SK-N-SH treated with all-trans-retinoic acid at 6 μM for 48 hours (cell line): ENCODE results near the gene TXNDC11.

Source experiments
- ARNTL ChIP-seq: fragments of 450-650 bp; formaldehyde crosslinking; IDR thresholded peaks from 2 replicates; pipeline ENCODE4 v1.5.0; 2020; ENCODE audit warnings: low read depth, mild to moderate bottlenecking, moderate library complexity, borderline replicate concordance
- ISL1 ChIP-seq: fragments of 250-450 bp; sonication (Bioruptor Pico); IDR thresholded peaks from 2 replicates; pipeline ENCODE4 v2.1.2; 2022; ENCODE audit warnings: mild to moderate bottlenecking, moderate library complexity
- OSR1 ChIP-seq: fragments of 250-450 bp; sonication (Bioruptor Pico); IDR thresholded peaks from 2 replicates; pipeline ENCODE4 v1.8.0; 2022; ENCODE audit warnings: moderate library complexity, mild to moderate bottlenecking, inconsistent platforms
- PPARA ChIP-seq: fragments of 250-450 bp; sonication (Bioruptor Pico); IDR thresholded peaks from 2 replicates; pipeline ENCODE4 v1.5.0; 2020; ENCODE audit warnings: mild to moderate bottlenecking, borderline replicate concordance
- RARB ChIP-seq: fragments of 250-450 bp; sonication (Bioruptor Pico); IDR thresholded peaks from 2 replicates; pipeline ENCODE4 v1.8.0; 2021; ENCODE audit warnings: mild to moderate bottlenecking, moderate library complexity
- SNAI2 ChIP-seq: fragments of 250-450 bp; sonication (Bioruptor Pico); IDR thresholded peaks from 2 replicates; pipeline ENCODE4 v1.5.0; 2020; ENCODE audit warnings: mild to moderate bottlenecking, moderate library complexity
- ZFP3 ChIP-seq: fragments of 250-450 bp; sonication (Bioruptor Pico); IDR thresholded peaks from 2 replicates; pipeline ENCODE4 v1.5.0; 2020; ENCODE audit warnings: mild to moderate bottlenecking, moderate library complexity
- ZNF70 ChIP-seq: fragments of 450-650 bp; formaldehyde crosslinking; IDR thresholded peaks from 2 replicates; pipeline ENCODE4 v1.5.0; 2020; ENCODE audit warnings: mild to moderate bottlenecking, moderate library complexity
- TF ChIP-seq, protein P1 (sequence below): fragments of 250-450 bp; sonication (Bioruptor Pico); IDR thresholded peaks from 2 replicates; pipeline ENCODE4 v1.8.0; 2020; ENCODE audit warnings: mild to moderate bottlenecking, moderate library complexity, borderline replicate concordance
- TF ChIP-seq, protein P2 (sequence below): fragments of 250-450 bp; sonication (Bioruptor Pico); IDR thresholded peaks from 2 replicates; pipeline ENCODE4 v1.5.1; 2021; ENCODE audit warnings: mild to moderate bottlenecking, moderate library complexity

GRCh38 chr16:11743308-11744074, 834 bp upstream of the TXNDC11 start:
- TF ChIP-seq, protein P1, sequence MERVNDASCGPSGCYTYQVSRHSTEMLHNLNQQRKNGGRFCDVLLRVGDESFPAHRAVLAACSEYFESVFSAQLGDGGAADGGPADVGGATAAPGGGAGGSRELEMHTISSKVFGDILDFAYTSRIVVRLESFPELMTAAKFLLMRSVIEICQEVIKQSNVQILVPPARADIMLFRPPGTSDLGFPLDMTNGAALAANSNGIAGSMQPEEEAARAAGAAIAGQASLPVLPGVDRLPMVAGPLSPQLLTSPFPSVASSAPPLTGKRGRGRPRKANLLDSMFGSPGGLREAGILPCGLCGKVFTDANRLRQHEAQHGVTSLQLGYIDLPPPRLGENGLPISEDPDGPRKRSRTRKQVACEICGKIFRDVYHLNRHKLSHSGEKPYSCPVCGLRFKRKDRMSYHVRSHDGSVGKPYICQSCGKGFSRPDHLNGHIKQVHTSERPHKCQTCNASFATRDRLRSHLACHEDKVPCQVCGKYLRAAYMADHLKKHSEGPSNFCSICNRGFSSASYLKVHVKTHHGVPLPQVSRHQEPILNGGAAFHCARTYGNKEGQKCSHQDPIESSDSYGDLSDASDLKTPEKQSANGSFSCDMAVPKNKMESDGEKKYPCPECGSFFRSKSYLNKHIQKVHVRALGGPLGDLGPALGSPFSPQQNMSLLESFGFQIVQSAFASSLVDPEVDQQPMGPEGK, result no peak
- TF ChIP-seq ZNF70 (CRISPR knock-in tag) (no peak), ISL1 (CRISPR knock-in tag) (no peak), OSR1 (CRISPR knock-in tag) (no peak), PPARA (CRISPR knock-in tag) (no peak), ARNTL (CRISPR knock-in tag) (no peak), SNAI2 (CRISPR knock-in tag) (no peak), ZFP3 (CRISPR knock-in tag) (no peak), RARB (CRISPR knock-in tag) (no peak)
- TF ChIP-seq, protein P2, sequence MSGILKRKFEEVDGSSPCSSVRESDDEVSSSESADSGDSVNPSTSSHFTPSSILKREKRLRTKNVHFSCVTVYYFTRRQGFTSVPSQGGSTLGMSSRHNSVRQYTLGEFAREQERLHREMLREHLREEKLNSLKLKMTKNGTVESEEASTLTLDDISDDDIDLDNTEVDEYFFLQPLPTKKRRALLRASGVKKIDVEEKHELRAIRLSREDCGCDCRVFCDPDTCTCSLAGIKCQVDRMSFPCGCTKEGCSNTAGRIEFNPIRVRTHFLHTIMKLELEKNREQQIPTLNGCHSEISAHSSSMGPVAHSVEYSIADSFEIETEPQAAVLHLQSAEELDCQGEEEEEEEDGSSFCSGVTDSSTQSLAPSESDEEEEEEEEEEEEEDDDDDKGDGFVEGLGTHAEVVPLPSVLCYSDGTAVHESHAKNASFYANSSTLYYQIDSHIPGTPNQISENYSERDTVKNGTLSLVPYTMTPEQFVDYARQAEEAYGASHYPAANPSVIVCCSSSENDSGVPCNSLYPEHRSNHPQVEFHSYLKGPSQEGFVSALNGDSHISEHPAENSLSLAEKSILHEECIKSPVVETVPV, result no peak
